Osteoblast (primary cell): ENCODE measurements around the gene SLC25A6. TPM values are rescaled to one million over a fixed set of nuclear protein-coding genes. Genes with fewer than 3 reads are reported as not detected.

Experiments used
- DNase-seq: peaks from one replicate; pipeline ENCODE4 v3.0.0; 2011; ENCODE audit warnings: low spot score, mixed read lengths; ENCODE audit not compliant: insufficient read length; ENCODE audit errors: missing footprints
- H2AFZ ChIP-seq: 2 replicates; pipeline ENCODE4 v1.6.0; 2011; ENCODE audit warnings: mild to moderate bottlenecking, low read length
- H3K27ac ChIP-seq: 2 replicates; pipeline ENCODE4 v1.5.1; 2011; ENCODE audit warnings: mild to moderate bottlenecking, low read depth, low read length, moderate library complexity
- H3K27me3 ChIP-seq: 2 replicates; pipeline ENCODE4 v1.6.0; 2012; ENCODE audit warnings: mild to moderate bottlenecking, control low read depth, inconsistent platforms, low read length, moderate library complexity; ENCODE audit not compliant: insufficient read depth
- H3K36me3 ChIP-seq: 2 replicates; pipeline ENCODE4 v1.5.1; 2011; ENCODE audit warnings: mild to moderate bottlenecking, low read length, control low read depth, moderate library complexity; ENCODE audit not compliant: insufficient read depth
- H3K4me1 ChIP-seq: 2 replicates; pipeline ENCODE4 v1.5.1; 2011; ENCODE audit warnings: mild to moderate bottlenecking, low read length, control low read depth, moderate library complexity; ENCODE audit not compliant: insufficient read depth
- H3K4me2 ChIP-seq: 2 replicates; pipeline ENCODE4 v1.6.0; 2011; ENCODE audit warnings: mild to moderate bottlenecking, low read length; ENCODE audit not compliant: insufficient read depth
- H3K4me3 ChIP-seq: fragments of 200-600 bp; sonication (generic); 3 replicates; pipeline ENCODE4 v1.5.1; 2012; ENCODE audit warnings: mild to moderate bottlenecking, low read length, inconsistent platforms; ENCODE audit not compliant: insufficient read depth
- H3K79me2 ChIP-seq: 2 replicates; pipeline ENCODE4 v1.6.0; 2012; ENCODE audit warnings: mild to moderate bottlenecking, low read length, control low read depth, inconsistent platforms; ENCODE audit not compliant: insufficient read depth
- H3K9me3 ChIP-seq: 2 replicates; pipeline ENCODE4 v1.5.1; 2011; ENCODE audit warnings: low read depth, low read length, control low read depth
- H4K20me1 ChIP-seq: 2 replicates; pipeline ENCODE4 v1.6.0; 2012; ENCODE audit warnings: mild to moderate bottlenecking, low read length, control low read depth; ENCODE audit not compliant: insufficient read depth
- total RNA-seq: library from RNA; depleted of rRNA; stranded (reverse); fragments of >200 nt; gene quantifications from 2 replicates; pipeline ENCODE4 v1.2.3, GENCODE V29; 2012
- TF ChIP-seq, protein P1 (sequence below): IDR thresholded peaks from 2 replicates; pipeline ENCODE4 v1.5.1; 2011; ENCODE audit warnings: mild to moderate bottlenecking, low read depth, low read length, moderate library complexity; ENCODE audit errors: extremely low read depth

The SLC25A6 gene
- total RNA-seq, 1 donor: 203 TPM

DNA sequence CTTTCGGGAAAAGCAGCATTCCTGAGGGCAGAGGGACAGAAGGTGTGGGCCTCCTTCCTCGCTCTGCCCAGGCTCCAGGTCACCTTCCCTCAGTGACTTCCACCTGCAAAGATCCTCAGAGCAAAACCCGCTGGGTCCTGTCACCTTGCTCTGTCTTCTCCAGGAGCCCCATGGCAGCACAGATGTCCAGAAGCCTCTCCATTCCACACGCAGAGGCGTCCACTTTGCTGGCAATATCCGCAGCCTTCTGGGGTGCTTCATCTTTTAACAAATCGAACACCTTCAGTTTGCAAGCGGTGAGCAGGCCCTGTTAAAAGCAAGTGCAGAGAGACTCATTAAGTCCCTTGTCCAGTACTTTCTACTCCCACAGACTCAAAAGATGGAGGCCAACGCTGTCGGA lies 33.5 kb upstream of the SLC25A6 start:
- Histone ChIP-seq H3K36me3 (peaks cover 38% of the 10 kb centered on the region), H3K9me3 (peaks cover 5% of the 10 kb centered on the region), H3K27ac (no peak overlapping the region), H2AFZ (no peak overlapping the region), H3K4me1 (no peaks in the 10 kb centered on the region), H3K4me3 (no peak overlapping the region), H3K27me3 (no peaks in the 10 kb centered on the region), H3K79me2 (no peaks in the 10 kb centered on the region), H4K20me1 (no peaks in the 10 kb centered on the region), H3K4me2 (no peak overlapping the region)
- no peak for DNase-seq
- TF ChIP-seq, protein P1, sequence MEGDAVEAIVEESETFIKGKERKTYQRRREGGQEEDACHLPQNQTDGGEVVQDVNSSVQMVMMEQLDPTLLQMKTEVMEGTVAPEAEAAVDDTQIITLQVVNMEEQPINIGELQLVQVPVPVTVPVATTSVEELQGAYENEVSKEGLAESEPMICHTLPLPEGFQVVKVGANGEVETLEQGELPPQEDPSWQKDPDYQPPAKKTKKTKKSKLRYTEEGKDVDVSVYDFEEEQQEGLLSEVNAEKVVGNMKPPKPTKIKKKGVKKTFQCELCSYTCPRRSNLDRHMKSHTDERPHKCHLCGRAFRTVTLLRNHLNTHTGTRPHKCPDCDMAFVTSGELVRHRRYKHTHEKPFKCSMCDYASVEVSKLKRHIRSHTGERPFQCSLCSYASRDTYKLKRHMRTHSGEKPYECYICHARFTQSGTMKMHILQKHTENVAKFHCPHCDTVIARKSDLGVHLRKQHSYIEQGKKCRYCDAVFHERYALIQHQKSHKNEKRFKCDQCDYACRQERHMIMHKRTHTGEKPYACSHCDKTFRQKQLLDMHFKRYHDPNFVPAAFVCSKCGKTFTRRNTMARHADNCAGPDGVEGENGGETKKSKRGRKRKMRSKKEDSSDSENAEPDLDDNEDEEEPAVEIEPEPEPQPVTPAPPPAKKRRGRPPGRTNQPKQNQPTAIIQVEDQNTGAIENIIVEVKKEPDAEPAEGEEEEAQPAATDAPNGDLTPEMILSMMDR: no peak

DNA sequence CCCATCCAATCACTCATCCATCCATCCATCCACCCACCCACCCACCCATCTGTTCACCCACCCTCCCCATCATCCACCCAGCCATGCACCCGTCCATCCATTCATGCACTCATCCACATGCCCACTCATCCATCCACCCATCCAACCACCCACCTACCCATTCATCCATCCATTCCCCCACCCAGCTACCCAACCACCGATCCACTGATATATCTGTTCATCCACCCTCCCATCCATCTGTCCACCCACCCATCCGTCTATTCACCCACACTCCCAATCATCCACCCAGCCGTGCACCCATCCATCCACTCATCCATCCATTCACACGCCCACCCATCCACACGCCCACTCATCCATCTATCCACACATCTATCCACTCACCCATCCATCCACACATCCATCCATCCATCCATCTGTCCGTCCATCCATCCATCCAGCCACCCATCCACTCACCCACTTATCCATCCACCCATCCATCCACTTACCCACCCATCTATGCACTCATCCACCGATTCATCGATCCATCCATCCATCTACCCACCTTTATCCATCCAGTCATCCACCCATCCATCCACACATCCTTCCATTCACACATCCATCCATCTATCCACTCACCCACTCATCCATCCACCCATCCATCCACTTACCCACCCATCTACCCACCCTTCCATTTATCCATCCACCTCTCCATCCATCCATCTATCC lies 32.4 kb upstream of the SLC25A6 start:
- Histone ChIP-seq H3K79me2 (no peaks in the 10 kb centered on the region), H3K36me3 (peaks cover 36% of the 10 kb centered on the region), H3K4me2 (no peak overlapping the region), H2AFZ (no peak overlapping the region), H3K9me3 (peaks cover 5% of the 10 kb centered on the region), H4K20me1 (no peaks in the 10 kb centered on the region), H3K4me1 (no peaks in the 10 kb centered on the region), H3K27ac (no peak overlapping the region), H3K4me3 (no peak overlapping the region), H3K27me3 (no peaks in the 10 kb centered on the region)
- DNase-seq: no peak
- TF ChIP-seq, protein P1: no peak

DNA sequence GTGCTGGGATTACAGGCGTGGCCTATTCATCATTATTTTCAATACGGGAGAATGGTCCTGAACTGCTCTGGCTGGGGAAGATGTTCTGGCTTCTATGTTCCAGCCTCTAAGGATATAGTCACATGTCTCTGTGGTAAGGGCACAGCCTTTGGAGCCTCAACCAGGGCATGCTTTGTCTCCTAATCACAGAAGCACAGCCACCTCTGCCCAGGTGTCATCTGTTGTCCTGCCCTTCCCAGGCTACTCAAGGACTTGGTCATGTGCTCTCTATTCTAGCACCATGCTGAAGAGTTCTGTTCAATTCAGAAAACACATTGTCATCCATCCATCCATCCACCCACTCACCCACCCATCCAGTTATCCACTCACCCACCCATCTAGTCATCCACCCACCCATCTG lies 31.3 kb upstream of the SLC25A6 start:
- Histone ChIP-seq H3K4me1 (no peaks in the 10 kb centered on the region), H3K4me3 (no peak overlapping the region), H2AFZ (no peak overlapping the region), H3K9me3 (peaks cover 7% of the 10 kb centered on the region), H3K79me2 (no peaks in the 10 kb centered on the region), H3K27me3 (no peaks in the 10 kb centered on the region), H4K20me1 (no peaks in the 10 kb centered on the region), H3K27ac (no peak overlapping the region), H3K4me2 (no peak overlapping the region), H3K36me3 (peaks cover 40% of the 10 kb centered on the region)
- DNase-seq: no peak
- TF ChIP-seq, protein P1: no peak

DNA sequence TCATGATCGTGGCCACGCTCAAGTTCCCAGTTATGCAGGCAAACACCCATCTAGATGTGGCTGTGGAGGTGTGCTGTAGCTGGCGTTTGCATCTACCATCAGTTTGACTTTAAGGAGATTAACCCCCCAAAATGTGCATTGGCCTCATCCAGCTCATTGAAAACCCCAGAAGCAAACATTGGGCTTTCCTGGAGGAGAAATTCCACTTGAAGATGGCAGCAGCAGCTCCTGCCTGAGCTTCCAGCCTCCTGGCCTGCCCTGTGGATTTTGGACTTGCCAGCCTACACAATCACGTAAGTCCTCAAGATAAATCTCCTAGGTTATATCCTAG lies 30.2 kb upstream of the SLC25A6 start:
- Histone ChIP-seq H3K27ac (no peak overlapping the region), H3K27me3 (no peaks in the 10 kb centered on the region), H3K4me2 (no peak overlapping the region), H3K9me3 (peaks cover 7% of the 10 kb centered on the region), H4K20me1 (no peaks in the 10 kb centered on the region), H3K4me1 (no peaks in the 10 kb centered on the region), H3K79me2 (no peaks in the 10 kb centered on the region), H3K4me3 (no peak overlapping the region), H3K36me3 (peaks cover 41% of the 10 kb centered on the region), H2AFZ (no peak overlapping the region)
- no peak for DNase-seq
- TF ChIP-seq, protein P1: no peak
